ENCODE data around the gene SLC6A13.
"Not testable (repeated sequence)": the region's sequence is repeated elsewhere in the genome, so short reads cannot be mapped to it uniquely, and the experiment has no call there.

SLC6A13 gene

GRCh38 chr12:191541-191940 is 71.1 kb downstream of the SLC6A13 start:
- H3K4me1 Mint-ChIP-seq: peaks cover 10% of the 10 kb centered on the region
- H3K27me3 Mint-ChIP-seq: peaks cover 52% of the 10 kb centered on the region
- no peak overlapping the region for H3K27ac Mint-ChIP-seq
- no peak for ATAC-seq
- H3K9me3 Mint-ChIP-seq: no peaks in the 10 kb centered on the region
- H3K4me3 Mint-ChIP-seq: no peak overlapping the region
- no peak for DNase-seq

GRCh38 chr12:190881-191280 is 71.8 kb downstream of the SLC6A13 start:
- ATAC-seq (no peak), DNase-seq (no peak)
- H3K9me3 Mint-ChIP-seq: no peaks in the 10 kb centered on the region
- peaks cover 56% of the 10 kb centered on the region for H3K27me3 Mint-ChIP-seq
- H3K4me3 Mint-ChIP-seq: no peak overlapping the region
- peaks cover 10% of the 10 kb centered on the region for H3K4me1 Mint-ChIP-seq
- no peak overlapping the region for H3K27ac Mint-ChIP-seq

DNA sequence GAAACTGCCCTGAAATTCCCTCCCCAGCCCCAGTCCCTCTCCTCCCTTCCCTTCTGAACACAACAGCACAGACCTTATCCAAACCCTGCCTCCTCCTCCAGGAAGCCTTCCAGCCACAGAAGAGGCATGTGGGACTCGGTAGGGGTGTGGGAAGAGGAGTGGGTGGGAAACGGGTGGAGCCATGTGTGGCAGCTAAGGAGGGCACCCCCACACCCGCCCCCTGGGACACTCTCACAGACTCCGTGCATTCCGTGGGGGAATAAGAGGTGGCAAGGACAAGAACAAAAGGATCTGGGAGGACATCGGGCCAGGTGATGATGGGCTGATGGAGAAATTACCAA is 73.0 kb downstream of the SLC6A13 start:
- Mint-ChIP-seq H3K4me3 (no peak overlapping the region), H3K27me3 (peaks cover 69% of the 10 kb centered on the region), H3K9me3 (no peaks in the 10 kb centered on the region), H3K27ac (no peak overlapping the region), H3K4me1 (peaks cover 10% of the 10 kb centered on the region)
- ATAC-seq: no peak
- DNase-seq: no peak

DNA sequence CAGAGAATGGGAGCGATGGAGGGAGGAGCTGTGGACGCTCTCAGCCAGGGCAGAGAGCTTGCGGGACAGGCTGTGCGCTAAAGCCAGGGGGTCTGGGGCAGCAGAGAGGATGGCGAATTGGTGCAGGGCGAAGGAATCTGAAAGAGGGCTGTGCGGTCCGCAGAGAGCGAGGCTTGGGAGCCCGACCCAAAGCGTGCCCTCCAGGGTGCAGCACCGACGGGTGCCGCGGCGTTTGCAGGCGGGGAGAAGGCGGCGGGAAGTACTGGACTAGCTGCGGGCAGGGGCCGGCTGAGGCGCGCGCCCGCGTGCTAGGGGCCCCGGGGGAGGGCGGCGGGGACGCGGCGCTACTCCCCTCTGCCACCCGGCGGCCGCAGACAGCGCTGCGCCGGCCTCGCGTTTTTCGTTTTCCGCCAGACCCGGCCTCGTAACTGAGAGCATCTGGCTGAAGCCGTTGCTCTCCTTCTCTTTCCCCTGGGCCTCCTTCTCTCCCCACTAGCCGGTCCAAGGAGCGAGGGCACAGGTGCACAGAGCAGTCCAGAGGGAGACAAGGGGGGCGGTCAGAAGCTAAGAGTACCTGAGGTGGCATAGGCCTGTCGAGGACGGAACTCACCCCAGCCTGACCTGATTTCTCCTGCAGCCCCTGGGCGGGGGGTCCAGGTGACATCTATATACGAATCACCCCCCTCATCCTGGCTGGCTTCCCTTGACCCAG is 73.6 kb downstream of the SLC6A13 start:
- Mint-ChIP-seq H3K9me3 (no peaks in the 10 kb centered on the region), H3K27ac (no peak overlapping the region), H3K4me1 (peaks cover 10% of the 10 kb centered on the region), H3K27me3 (peaks cover 69% of the 10 kb centered on the region), H3K4me3 (peak overlapping the region; percentile 67 to 77)
- DNase-seq (peak; percentile 45 to 56), ATAC-seq (peak; percentile 83)

- Mint-ChIP-seq H3K4me3 (peak overlapping the region; percentile 67 to 77), H3K4me1 (peaks cover 10% of the 10 kb centered on the region), H3K27me3 (peaks cover 74% of the 10 kb centered on the region)
- H3K9me3 Mint-ChIP-seq, H3K27ac Mint-ChIP-seq, DNase-seq: not testable (repeated sequence)
- ATAC-seq: peak; percentile 29
Observed at GRCh38 chr12:187986-188909, 74.4 kb downstream of the SLC6A13 start.

GRCh38 chr12:186006-186625 is 76.5 kb downstream of the SLC6A13 start:
- no peak overlapping the region for H3K4me3 Mint-ChIP-seq

DNA sequence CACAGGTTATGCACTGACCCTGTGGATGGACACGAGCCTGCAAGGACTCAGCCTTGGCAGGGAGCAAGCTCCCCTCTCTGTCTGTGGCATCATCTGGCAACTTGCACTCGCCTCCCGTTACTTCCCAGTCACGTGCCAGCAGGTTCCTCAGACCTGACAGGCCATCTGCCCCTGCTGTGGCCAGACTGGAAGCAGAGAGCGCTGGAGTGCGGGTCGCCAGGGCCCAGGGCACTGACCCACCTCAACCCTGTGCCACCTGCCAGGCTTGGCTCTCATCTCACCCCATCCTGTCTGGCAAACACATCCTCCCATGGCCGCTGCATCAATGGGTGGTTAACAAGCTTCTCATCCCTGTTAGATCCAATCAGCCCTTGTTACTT is 77.1 kb downstream of the SLC6A13 start:
- no peak for ATAC-seq

More at GRCh38 chr12:186006-186625, 76.5 kb downstream of the SLC6A13 start:
- Mint-ChIP-seq H3K27me3 (peaks cover 67% of the 10 kb centered on the region), H3K4me1 (peaks cover 10% of the 10 kb centered on the region), H3K27ac (no peak overlapping the region), H3K9me3 (no peaks in the 10 kb centered on the region)
- no peak for DNase-seq
- no peak for ATAC-seq

DNA sequence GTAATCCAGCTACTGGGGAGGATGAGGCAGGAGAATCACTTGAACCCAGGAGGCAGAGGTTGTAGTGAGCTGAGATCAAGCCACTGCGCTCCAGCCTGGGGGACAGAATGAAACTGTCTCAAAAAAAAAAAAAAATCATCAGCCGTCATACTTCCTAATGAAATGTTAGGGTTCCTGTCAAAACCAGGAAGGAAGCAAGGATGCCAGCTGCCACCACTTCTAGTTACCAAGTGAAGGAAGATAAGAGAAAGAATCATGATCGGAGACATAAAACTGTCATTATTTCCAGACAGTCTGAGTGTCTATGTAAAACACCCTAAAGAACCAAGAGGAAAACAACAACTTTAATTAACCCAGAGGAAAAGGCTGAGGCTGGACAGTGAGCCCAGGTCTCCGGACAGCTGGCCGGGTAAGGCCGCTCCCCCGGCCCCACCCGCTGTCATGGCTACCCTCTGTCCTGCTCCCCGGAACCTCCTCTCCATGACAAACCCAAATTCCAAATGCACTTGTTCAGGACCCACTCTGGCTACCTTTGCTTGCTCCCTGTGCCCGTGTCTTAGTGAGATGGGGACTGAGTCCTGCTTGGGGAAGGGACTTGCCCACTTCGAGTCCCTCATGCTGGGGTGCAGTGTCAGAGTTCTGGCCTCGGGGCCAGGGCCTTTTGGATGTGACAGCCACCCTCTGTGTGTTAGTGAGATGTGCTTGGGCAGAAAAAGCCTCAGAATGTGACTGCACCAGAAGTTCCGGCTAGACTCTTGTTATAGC is 77.6 kb downstream of the SLC6A13 start:
- Mint-ChIP-seq H3K4me1 (peaks cover 18% of the 10 kb centered on the region), H3K27me3 (peaks cover 58% of the 10 kb centered on the region), H3K9me3 (no peaks in the 10 kb centered on the region), H3K4me3 (no peak overlapping the region), H3K27ac (no peak overlapping the region)
- DNase-seq (no peak), ATAC-seq (no peak)

More for the DNA sequence above, 77.1 kb downstream of the SLC6A13 start:
- no peak for DNase-seq
- Mint-ChIP-seq H3K27me3 (peaks cover 63% of the 10 kb centered on the region), H3K27ac (no peak overlapping the region), H3K4me1 (peaks cover 12% of the 10 kb centered on the region), H3K9me3 (no peaks in the 10 kb centered on the region), H3K4me3 (no peak overlapping the region)

GRCh38 chr12:182381-182892 is 80.2 kb downstream of the SLC6A13 start:
- Mint-ChIP-seq H3K27me3 (peaks cover 59% of the 10 kb centered on the region), H3K27ac (no peak overlapping the region), H3K4me1 (peaks cover 10% of the 10 kb centered on the region), H3K9me3 (no peaks in the 10 kb centered on the region), H3K4me3 (no peak overlapping the region)
- no peak for ATAC-seq
- no peak for DNase-seq

- Mint-ChIP-seq H3K27me3 (peaks cover 54% of the 10 kb centered on the region), H3K4me3 (no peak overlapping the region), H3K9me3 (no peaks in the 10 kb centered on the region), H3K4me1 (peaks cover 10% of the 10 kb centered on the region), H3K27ac (no peak overlapping the region)
- DNase-seq: no peak
- no peak for ATAC-seq
Observed at GRCh38 chr12:181921-182320, 80.7 kb downstream of the SLC6A13 start.

DNA sequence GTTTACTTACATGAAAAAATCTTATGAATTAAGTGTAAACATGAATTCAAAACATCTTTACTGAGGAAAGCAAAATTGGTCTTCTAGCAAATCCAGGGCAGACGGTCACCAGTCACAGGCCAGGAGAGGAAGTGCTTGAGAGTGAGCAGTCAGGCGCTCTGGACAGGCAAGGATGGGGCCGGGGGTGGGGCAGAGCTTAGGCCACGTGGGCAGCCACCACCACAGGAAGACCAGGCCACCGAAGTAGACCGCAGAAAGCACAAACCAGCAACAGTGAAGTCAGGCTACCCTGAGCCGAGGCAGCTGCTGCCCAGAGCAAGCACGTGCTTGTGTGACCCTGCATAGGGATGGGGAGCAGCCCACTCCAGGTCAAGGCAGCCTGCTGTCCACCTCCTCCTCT is 82.2 kb downstream of the SLC6A13 start:
- ATAC-seq (peak; percentile 55), DNase-seq (no peak)
- Mint-ChIP-seq H3K4me3 (no peak overlapping the region), H3K4me1 (peaks cover 10% of the 10 kb centered on the region), H3K9me3 (no peaks in the 10 kb centered on the region), H3K27ac (no peak overlapping the region), H3K27me3 (peaks cover 41% of the 10 kb centered on the region)

DNA sequence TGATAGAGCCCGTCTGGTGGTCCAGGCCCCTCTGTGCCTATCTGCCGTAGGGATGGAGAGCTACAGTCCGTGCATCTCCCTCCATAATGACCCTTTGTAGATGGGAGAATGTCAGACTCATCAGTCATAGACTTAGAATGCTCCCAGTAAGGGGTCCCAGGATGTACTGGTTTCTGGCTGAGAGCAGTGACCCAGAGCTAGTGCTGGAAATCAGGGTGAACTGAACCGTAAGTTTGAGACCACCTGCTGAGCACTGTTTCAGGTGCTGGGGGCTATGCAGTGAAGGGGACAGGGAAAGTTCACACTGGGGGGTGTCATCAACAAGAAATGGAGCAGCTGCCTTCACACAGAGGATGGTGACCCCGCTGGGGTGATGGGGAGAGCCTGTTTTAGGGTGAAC is 82.8 kb downstream of the SLC6A13 start:
- H3K27me3 Mint-ChIP-seq: peaks cover 35% of the 10 kb centered on the region
- no peak overlapping the region for H3K27ac Mint-ChIP-seq
- DNase-seq (no peak), ATAC-seq (no peak)
- no peak overlapping the region for H3K4me3 Mint-ChIP-seq
- H3K4me1 Mint-ChIP-seq: peaks cover 10% of the 10 kb centered on the region
- H3K9me3 Mint-ChIP-seq: no peaks in the 10 kb centered on the region

DNA sequence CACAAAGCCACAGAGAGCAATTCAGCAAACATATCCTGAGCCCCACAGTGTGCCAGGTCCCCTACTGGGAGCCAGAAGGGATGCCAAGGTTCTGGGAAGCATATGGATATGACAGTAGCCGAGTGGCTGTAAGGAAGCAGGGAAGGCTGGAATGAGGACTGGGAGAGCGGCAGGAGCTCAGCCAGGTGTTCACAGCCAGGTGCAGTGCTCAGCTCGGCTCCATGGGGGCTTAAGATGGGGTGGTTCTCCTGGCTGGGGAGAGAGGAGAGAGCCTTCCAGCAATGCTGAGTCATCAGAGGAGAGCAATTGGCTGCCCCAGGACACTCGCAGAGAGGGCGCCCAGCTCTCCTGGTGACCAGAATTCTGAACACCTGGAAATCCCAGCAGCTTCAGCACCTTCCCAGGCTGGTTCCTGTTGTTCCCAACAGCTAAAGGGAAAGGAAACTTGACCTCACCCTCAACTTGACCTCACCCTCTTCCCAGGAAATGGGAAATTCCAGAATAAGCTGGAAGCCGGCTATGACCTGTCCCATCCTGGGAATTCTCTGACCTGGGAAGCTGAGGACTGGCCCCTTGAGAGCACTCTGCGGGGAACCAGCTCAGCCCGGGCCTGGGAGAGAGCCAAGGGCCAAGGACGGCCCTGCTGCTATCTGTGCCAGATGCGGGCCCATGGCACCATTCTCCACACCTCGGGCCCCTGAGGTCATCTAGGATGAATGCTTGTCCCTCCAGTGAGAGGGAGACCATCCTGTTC is 83.3 kb downstream of the SLC6A13 start:
- Mint-ChIP-seq H3K4me1 (peaks cover 10% of the 10 kb centered on the region), H3K4me3 (no peak overlapping the region), H3K27me3 (peaks cover 33% of the 10 kb centered on the region), H3K27ac (no peak overlapping the region), H3K9me3 (no peaks in the 10 kb centered on the region)
- no peak for DNase-seq
- no peak for ATAC-seq

- Mint-ChIP-seq H3K4me3 (no peak overlapping the region), H3K9me3 (no peaks in the 10 kb centered on the region), H3K27me3 (peaks cover 31% of the 10 kb centered on the region), H3K27ac (no peak overlapping the region), H3K4me1 (peaks cover 10% of the 10 kb centered on the region)
- ATAC-seq (no peak), DNase-seq (no peak)
Observed at GRCh38 chr12:178829-179109, 83.9 kb downstream of the SLC6A13 start.

Measured in stimulated activated naive CD8-positive, alpha-beta T cell treated with anti-CD3 and anti-CD28 coated beads, Interleukin-15, amount 100 ng/mL, for 72 hours (primary cell).